GM06990 (cell line): Measurements from ENCODE around the gene EFNA4.

Source experiments
- DNase-seq: peaks from one replicate; pipeline ENCODE4 v3.0.0-alpha.2; 2011; ENCODE audit not compliant: insufficient read length; ENCODE audit errors: extremely low read depth
- H3K27me3 ChIP-seq: replicated peaks from 2 replicates; pipeline ENCODE4 v1.6.0; 2011; ENCODE audit warnings: low read length; ENCODE audit not compliant: control insufficient read depth, insufficient read depth
- H3K36me3 ChIP-seq: 2 replicates; pipeline ENCODE4 v1.5.1; 2011; ENCODE audit warnings: low read length; ENCODE audit not compliant: control insufficient read depth, insufficient read depth
- H3K4me3 ChIP-seq: replicated peaks from 2 replicates; pipeline ENCODE4 v1.5.1; 2011; ENCODE audit warnings: low read depth, mild to moderate bottlenecking, control low read depth, low read length
- CTCF ChIP-seq: IDR thresholded peaks from 2 replicates; pipeline ENCODE4 v1.5.1; 2011; ENCODE audit warnings: low read length, control low read depth, mild to moderate bottlenecking, inconsistent platforms; ENCODE audit not compliant: insufficient read depth, poor library complexity, severe bottlenecking

EFNA4 gene

GRCh38 chr1:155071701-155072100 is 8.2 kb downstream of the EFNA4 start:
- no peak overlapping the region for H3K4me3 ChIP-seq
- no peak for TF ChIP-seq CTCF
- no peaks in the 10 kb centered on the region for H3K27me3 ChIP-seq
- DNase-seq = no peak
- H3K36me3 ChIP-seq = 0 out of 2 replicates have a peak, but pooled peaks cover 2% of the 10 kb centered on the region

GRCh38 chr1:155072531-155073289 is 9.2 kb downstream of the EFNA4 start:
- Histone ChIP-seq H3K4me3 (no peak overlapping the region), H3K27me3 (no peaks in the 10 kb centered on the region), H3K36me3 (0 out of 2 replicates have a peak, but pooled peaks cover 2% of the 10 kb centered on the region)
- no peak for TF ChIP-seq CTCF
- no peak for DNase-seq

- no peak for DNase-seq
- Histone ChIP-seq H3K4me3 (no peak overlapping the region), H3K27me3 (no peaks in the 10 kb centered on the region), H3K36me3 (0 out of 2 replicates have a peak, but pooled peaks cover 2% of the 10 kb centered on the region)
- TF ChIP-seq CTCF = no peak
These were observed 10.1 kb downstream of the EFNA4 start for GRCh38 chr1:155073377-155074242.

GRCh38 chr1:155075535-155075934 is 12.0 kb downstream of the EFNA4 start:
- H3K4me3 ChIP-seq = no peak overlapping the region
- no peak for TF ChIP-seq CTCF
- H3K27me3 ChIP-seq = peaks cover 3% of the 10 kb centered on the region; the same call in 1 of the 2 replicates
- no peak for DNase-seq
- no peaks in the 10 kb centered on the region for H3K36me3 ChIP-seq

GRCh38 chr1:155076371-155076770 is 12.8 kb downstream of the EFNA4 start:
- H3K4me3 ChIP-seq = no peak overlapping the region
- TF ChIP-seq CTCF = no peak
- no peak for DNase-seq
- H3K36me3 ChIP-seq = no peaks in the 10 kb centered on the region
- peaks cover 3% of the 10 kb centered on the region for H3K27me3 ChIP-seq
